GM12892 (cell line): ENCODE measurements around the gene CCDC142.
A peak's percentile ranks its signal among the peaks of the same experiment; 100 is the strongest.

ENCODE experiments used
- POLR2A ChIP-seq: IDR thresholded peaks from 2 replicates; pipeline ENCODE4 v1.6.1; 2011; ENCODE audit warnings: low read depth, low read length, control low read depth
- POLR2AphosphoS5 ChIP-seq: IDR thresholded peaks from 2 replicates; pipeline ENCODE4 v1.6.1; 2011; ENCODE audit warnings: low read depth, low read length, control low read depth

- TF ChIP-seq POLR2AphosphoS5 (no peak), POLR2A (peak; percentile 58; the same call in 1 of the 2 replicates)
These were observed 20.1 kb upstream of the CCDC142 start for GRCh38 chr2:74502720-74503505.
